Activated CD8-positive, alpha-beta memory T cell treated with anti-CD3 and anti-CD28 coated beads, Interleukin-2, amount 50 U/mL, for 48 hours (primary cell): ENCODE data around the gene TAS1R2.

Source experiments
- DNase-seq: peaks from one replicate; pipeline ENCODE4 v3.0.0-alpha.2; 2020

TAS1R2 gene

DNA sequence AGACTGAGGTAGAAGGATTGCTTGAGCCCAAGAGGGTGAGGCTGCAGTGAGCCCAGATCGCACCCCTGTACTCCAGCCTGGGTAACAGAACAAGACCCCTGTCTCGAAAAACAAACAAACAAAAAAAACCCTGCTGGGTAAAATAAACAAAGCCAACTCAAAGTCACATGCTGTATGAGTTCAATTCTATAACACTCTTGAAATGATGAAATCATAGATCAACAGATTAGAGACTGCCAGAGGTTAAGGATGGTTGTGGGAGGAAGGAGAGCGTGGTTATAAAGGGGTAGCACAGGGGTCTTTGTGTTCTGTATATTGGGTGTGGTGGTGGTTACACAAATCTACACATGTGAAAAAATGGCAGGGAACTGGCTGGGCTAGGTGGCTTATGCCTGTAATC, 62.5 kb downstream of the TAS1R2 start:
- DNase-seq = no peak

- no peak for DNase-seq
Observed at GRCh38 chr1:18795002-18795689, 64.3 kb downstream of the TAS1R2 start.

DNA sequence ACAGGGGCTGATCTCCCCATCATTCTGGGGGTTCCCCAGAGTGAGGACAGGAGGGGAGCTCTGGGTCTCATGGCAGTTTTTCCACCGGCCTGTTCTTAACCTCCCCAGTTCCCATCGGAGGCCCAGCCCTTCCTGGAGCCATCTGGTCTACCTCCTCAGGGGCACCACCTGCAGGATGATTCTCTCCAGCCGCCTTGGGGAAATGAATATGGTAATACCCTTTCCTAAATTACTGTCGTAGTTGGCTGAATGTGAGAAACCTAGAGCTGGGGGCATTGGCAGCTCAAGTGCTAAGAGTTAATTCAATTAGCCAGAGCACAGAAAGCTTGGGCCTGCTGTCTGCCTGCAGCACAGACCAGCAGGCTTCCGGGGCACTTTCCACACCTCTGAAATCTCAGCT, 64.9 kb downstream of the TAS1R2 start:
- DNase-seq = no peak

- DNase-seq = no peak
Observed at GRCh38 chr1:18794051-18794450, 65.4 kb downstream of the TAS1R2 start.

DNA sequence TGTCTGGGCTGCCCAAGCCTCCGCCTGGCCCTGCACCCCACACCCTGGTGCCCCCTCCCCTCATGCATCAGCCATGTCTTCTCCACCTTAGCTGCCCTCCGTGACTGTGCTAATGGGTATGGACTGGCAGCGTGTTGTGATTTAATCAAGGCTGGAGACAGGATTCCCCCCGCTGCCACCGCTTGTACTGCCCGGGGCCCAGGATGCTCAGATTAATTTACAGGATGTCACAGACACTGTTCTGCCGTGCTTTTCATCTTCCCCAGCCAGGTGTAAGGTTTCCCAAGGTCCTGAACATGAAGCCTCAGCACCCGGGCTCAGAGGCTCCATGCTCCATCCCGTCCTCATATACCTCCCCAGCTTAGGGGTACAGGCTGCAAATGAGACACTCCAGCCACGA, 66.3 kb downstream of the TAS1R2 start:
- DNase-seq = no peak

- no peak for DNase-seq
Observed at GRCh38 chr1:18792747-18793146, 66.7 kb downstream of the TAS1R2 start.
